Measurements from ENCODE around the gene PLEK2.

Gene PLEK2

GRCh38 chr14:67423424-67423823, 11.5 kb upstream of the PLEK2 start:
- no peak for TF ChIP-seq CTCF (IDR thresholded peaks at IDR 0.05; ENCODE audit: control insufficient read depth, extremely low read depth, insufficient read depth)
- H3K4me3 ChIP-seq (ENCODE audit: low read depth, low read length) = no peak overlapping the region
- no peak for DNase-seq (ENCODE audit: low read depth)

GRCh38 chr14:67421356-67422224, 9.6 kb upstream of the PLEK2 start:
- DNase-seq (ENCODE audit: low read depth) = no peak
- H3K4me3 ChIP-seq (ENCODE audit: low read depth, low read length) = no peak overlapping the region
- TF ChIP-seq CTCF (IDR thresholded peaks at IDR 0.05; ENCODE audit: control insufficient read depth, extremely low read depth, insufficient read depth) = no peak

GRCh38 chr14:67420102-67420739, 8.3 kb upstream of the PLEK2 start:
- TF ChIP-seq CTCF (IDR thresholded peaks at IDR 0.05; ENCODE audit: control insufficient read depth, extremely low read depth, insufficient read depth) = peak; percentile 58
- H3K4me3 ChIP-seq (ENCODE audit: low read depth, low read length) = no peak overlapping the region
- DNase-seq (ENCODE audit: low read depth) = no peak

GRCh38 chr14:67418401-67419191, 6.6 kb upstream of the PLEK2 start:
- TF ChIP-seq CTCF (IDR thresholded peaks at IDR 0.05; ENCODE audit: control insufficient read depth, extremely low read depth, insufficient read depth) = no peak
- H3K4me3 ChIP-seq (ENCODE audit: low read depth, low read length) = no peak overlapping the region
- DNase-seq (ENCODE audit: low read depth) = no peak

- DNase-seq (ENCODE audit: low read depth) = no peak
- no peak overlapping the region for H3K4me3 ChIP-seq (ENCODE audit: low read depth, low read length)
- no peak for TF ChIP-seq CTCF (IDR thresholded peaks at IDR 0.05; ENCODE audit: control insufficient read depth, extremely low read depth, insufficient read depth)
Measured at GRCh38 chr14:67417633-67418032, 5.7 kb upstream of the PLEK2 start.

- no peak for TF ChIP-seq CTCF (IDR thresholded peaks at IDR 0.05; ENCODE audit: control insufficient read depth, extremely low read depth, insufficient read depth)
- DNase-seq (ENCODE audit: low read depth) = no peak
Measured at GRCh38 chr14:67416810-67417209, 4.8 kb upstream of the PLEK2 start.

More at GRCh38 chr14:67416810-67417209, 4.8 kb upstream of the PLEK2 start:
- no peak overlapping the region for H3K4me3 ChIP-seq (ENCODE audit: low read depth, low read length)

Measured in LNCaP clone FGC (cell line).